ENCODE data around the gene SENP5. TPM values are rescaled to one million over a fixed set of nuclear protein-coding genes. Genes with fewer than 3 reads are reported as not detected.
A peak's percentile ranks its signal among the peaks of the same experiment; 100 is the strongest.

Gene SENP5
- total and polyA plus RNA-seq, 9 of the 15 experiments (the other 6 are each of a cell fraction or from before 2014, with no cell fraction given): 18.3 to 59.7 (median 35.8) TPM

- peak; percentile 86 for ATAC-seq
- Histone ChIP-seq H2AFZ (ENCODE audit: low read depth, low read length) (peak overlapping the region; percentile 92), H3K36me3 (ENCODE audit: control insufficient read depth, insufficient read depth, low read length) (peaks cover 8% of the 10 kb centered on the region; the same call in 1 of the 3 replicates), H3K9me3 (replicated peaks; ENCODE audit: control insufficient read depth, insufficient read depth, low read depth, low read length) (peaks cover 3% of the 10 kb centered on the region; the same call in 1 of the 2 replicates), H3K9me1 (ENCODE audit: control insufficient read depth, insufficient read depth, low read length) (no peaks in the 10 kb centered on the region), H3K27ac (ENCODE audit: extremely low read depth, low read depth, low read length) (peak overlapping the region; percentile 94), H3K27me3 (ENCODE audit: control insufficient read depth in 2 of 2, insufficient read depth in 2 of 2, low read length in 2 of 2) (no peaks in the 10 kb centered on the region), H4K20me1 (replicated peaks; ENCODE audit: control insufficient read depth, insufficient read depth, low read length) (no peaks in the 10 kb centered on the region), H3K9ac (ENCODE audit: insufficient read depth in 1 of 2, low read depth in 2 of 2, low read length in 2 of 2) (peak overlapping the region; percentile 90 to 96), H3K79me2 (ENCODE audit: control insufficient read depth, insufficient read depth, low read length) (peaks cover 12% of the 10 kb centered on the region; the same call in 2 of the 3 replicates), H3K4me1 (replicated peaks in 1 of 2; ENCODE audit: control insufficient read depth in 2 of 2, insufficient read depth in 2 of 2, low read length in 2 of 2) (peaks cover 20 to 32% of the 10 kb centered on the region in 2 experiments; a peak in 4 of 5 replicates), H3K4me2 (ENCODE audit: insufficient read depth, low read length) (peak overlapping the region; percentile 77), H3K4me3 (peak overlapping the region; percentile 71)
- 7% methylated on average over 61 of the region's 100 CpGs for WGBS (ENCODE audit: insufficient coverage, low coverage, missing lambda C conversion rate)
- POLR2A ChIA-PET: interaction anchor here (0.6 to 1.4 kb wide), 6 partner anchors 10 to 33 kb away, joined by 3 to 5 read pairs (median 4); no protein-coding TSS in a partner anchor
- CTCF ChIA-PET (ENCODE audit: low intra/inter-chr PET ratio): interaction anchor here (0.6 to 2.7 kb wide), 8 partner anchors 28 to 445 kb away, joined by 3 to 10 read pairs (median 4); no protein-coding TSS in a partner anchor
- intact Hi-C loops (cut with micrococcal nuclease): loop anchor here (2.0 to 5.0 kb wide), 2 partner anchors 361 to 448 kb away; no protein-coding TSS in a partner anchor
- in situ Hi-C loops (cut with MboI): loop anchor here (10.0 kb wide), 2 partner anchors 215 to 365 kb away; no protein-coding TSS in a partner anchor
- FAIRE-seq: no peak
- DNase-seq (ENCODE audit: extremely low read depth in 1 of 4, low spot score in 3 of 4): peak; percentile 82 to 90 (median 88)
- no TSS peak for BruUV-seq (replicated peaks)
- TF ChIP-seq E2F6 (IDR thresholded peaks at IDR 0.05; ENCODE audit: borderline replicate concordance in 1 of 2, extremely low read depth in 1 of 2, insufficient read depth in 1 of 2, insufficient read length in 1 of 2, low read depth in 1 of 2, low read length in 1 of 2, poor library complexity in 1 of 2, severe bottlenecking in 1 of 2): peak; percentile 98
- TF ChIP-seq NR3C1 (CRISPR knock-in tag; IDR thresholded peaks at IDR 0.05): 0 out of 2 replicates have a peak, but pooled peaks have one; percentile 20
- TF ChIP-seq SMC3 (conservative IDR thresholded peaks at IDR 0.05; ENCODE audit: insufficient read depth, low read depth, low read length): peak; percentile 88
- TF ChIP-seq MECOM (CRISPR knock-in tag; IDR thresholded peaks at IDR 0.05): no peak
- TF ChIP-seq SMAD4 (CRISPR knock-in tag; conservative IDR thresholded peaks at IDR 0.05): peak; percentile 80
- TF ChIP-seq, protein P1, sequence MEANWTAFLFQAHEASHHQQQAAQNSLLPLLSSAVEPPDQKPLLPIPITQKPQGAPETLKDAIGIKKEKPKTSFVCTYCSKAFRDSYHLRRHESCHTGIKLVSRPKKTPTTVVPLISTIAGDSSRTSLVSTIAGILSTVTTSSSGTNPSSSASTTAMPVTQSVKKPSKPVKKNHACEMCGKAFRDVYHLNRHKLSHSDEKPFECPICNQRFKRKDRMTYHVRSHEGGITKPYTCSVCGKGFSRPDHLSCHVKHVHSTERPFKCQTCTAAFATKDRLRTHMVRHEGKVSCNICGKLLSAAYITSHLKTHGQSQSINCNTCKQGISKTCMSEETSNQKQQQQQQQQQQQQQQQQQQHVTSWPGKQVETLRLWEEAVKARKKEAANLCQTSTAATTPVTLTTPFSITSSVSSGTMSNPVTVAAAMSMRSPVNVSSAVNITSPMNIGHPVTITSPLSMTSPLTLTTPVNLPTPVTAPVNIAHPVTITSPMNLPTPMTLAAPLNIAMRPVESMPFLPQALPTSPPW (CRISPR knock-in tag; IDR thresholded peaks at IDR 0.05): no peak; the same call in 1 of the 2 replicates
- peak; percentile 32; the same call in 1 of the 2 replicates for TF ChIP-seq ERF (CRISPR knock-in tag; IDR thresholded peaks at IDR 0.05)
- TF ChIP-seq BCOR (IDR thresholded peaks at IDR 0.05): no peak
- peak; percentile 30; the same call in 1 of the 2 replicates for TF ChIP-seq MYC (IDR thresholded peaks at IDR 0.05; ENCODE audit: low read depth, low read length)
- TF ChIP-seq MYC (CRISPR knock-in tag; IDR thresholded peaks at IDR 0.05; ENCODE audit: borderline replicate concordance, low read depth): no peak
- TF ChIP-seq U2AF1 (optimal IDR thresholded peaks at IDR 0.05; ENCODE audit: low read depth, low read length): peak; percentile 21
- TF ChIP-seq JUN (IDR thresholded peaks at IDR 0.05; ENCODE audit: borderline replicate concordance, low read depth, low read length): no peak; the same call in 1 of the 2 replicates
- TF ChIP-seq JUN (CRISPR knock-in tag; IDR thresholded peaks at IDR 0.05; ENCODE audit: borderline replicate concordance): 0 out of 2 replicates have a peak, but pooled peaks have one; percentile 40
- peak; percentile 93 for TF ChIP-seq CTBP1 (IDR thresholded peaks at IDR 0.05; ENCODE audit: borderline replicate concordance)
- no peak for TF ChIP-seq ATF1 (CRISPR knock-in tag; IDR thresholded peaks at IDR 0.05)
- 0 out of 2 replicates have a peak, but pooled peaks have one; percentile 18 for TF ChIP-seq ATF1 (tag; IDR thresholded peaks at IDR 0.05)
- TF ChIP-seq SOX6 (IDR thresholded peaks at IDR 0.05): peak; percentile 27; the same call in 1 of the 2 replicates
These were observed 102.2 kb downstream of the SENP5 start for GRCh38 chr3:196969660-196970546.

Measured in K562 (cell line).